GM21717 (cell line): ENCODE data around the gene LIN28A.
"Not testable (repeated sequence)": the region's sequence is repeated elsewhere in the genome, so short reads cannot be mapped to it uniquely, and the experiment has no call there.

Source experiments
- ATAC-seq: cut with Tn5 transposase; IDR thresholded peaks from one replicate; pipeline ENCODE4 v1.9.1; 2021; ENCODE audit warnings: mild to moderate bottlenecking, moderate library complexity; ENCODE audit not compliant: unreplicated experiment

LIN28A gene, protein sequence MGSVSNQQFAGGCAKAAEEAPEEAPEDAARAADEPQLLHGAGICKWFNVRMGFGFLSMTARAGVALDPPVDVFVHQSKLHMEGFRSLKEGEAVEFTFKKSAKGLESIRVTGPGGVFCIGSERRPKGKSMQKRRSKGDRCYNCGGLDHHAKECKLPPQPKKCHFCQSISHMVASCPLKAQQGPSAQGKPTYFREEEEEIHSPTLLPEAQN

DNA sequence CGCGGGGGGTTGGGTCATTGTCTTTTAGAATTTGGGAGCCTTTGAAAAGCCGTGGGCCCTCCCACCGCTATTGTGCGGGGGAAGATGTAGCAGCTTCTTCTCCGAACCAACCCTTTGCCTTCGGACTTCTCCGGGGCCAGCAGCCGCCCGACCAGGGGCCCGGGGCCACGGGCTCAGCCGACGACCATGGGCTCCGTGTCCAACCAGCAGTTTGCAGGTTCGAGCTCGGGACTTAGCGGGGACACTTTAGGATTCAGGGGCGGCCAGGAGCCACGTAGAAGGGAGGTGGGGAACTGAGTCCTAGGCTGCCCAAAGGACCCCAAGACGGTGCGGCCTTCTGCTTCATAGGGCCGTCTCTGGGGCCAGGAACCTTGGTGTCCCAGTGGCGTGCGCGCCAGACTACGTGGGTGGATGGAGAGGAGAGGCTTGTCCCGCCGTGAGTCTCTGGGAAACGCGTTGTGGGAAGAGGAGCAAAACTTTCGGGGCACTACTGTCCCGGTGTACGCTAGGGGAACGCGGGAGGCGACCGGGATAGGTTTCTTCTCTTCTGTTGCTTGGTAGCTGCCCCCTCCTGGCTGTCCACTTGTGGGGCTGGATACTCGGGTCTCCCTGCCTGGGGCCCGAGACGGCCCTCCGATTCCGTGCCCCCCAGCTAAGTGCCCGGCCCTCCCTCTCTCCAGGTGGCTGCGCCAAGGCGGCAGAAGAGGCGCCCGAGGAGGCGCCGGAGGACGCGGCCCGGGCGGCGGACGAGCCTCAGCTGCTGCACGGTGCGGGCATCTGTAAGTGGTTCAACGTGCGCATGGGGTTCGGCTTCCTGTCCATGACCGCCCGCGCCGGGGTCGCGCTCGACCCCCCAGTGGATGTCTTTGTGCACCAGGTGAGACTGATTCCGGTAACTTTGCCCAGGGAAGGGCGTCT is at the start of gene LIN28A:
LIN28A (plus strand) TSS at position 112 of the 918 bp plus-strand sequence; CDS start at position 187, 75 bp downstream.
- ATAC-seq = no peak

DNA sequence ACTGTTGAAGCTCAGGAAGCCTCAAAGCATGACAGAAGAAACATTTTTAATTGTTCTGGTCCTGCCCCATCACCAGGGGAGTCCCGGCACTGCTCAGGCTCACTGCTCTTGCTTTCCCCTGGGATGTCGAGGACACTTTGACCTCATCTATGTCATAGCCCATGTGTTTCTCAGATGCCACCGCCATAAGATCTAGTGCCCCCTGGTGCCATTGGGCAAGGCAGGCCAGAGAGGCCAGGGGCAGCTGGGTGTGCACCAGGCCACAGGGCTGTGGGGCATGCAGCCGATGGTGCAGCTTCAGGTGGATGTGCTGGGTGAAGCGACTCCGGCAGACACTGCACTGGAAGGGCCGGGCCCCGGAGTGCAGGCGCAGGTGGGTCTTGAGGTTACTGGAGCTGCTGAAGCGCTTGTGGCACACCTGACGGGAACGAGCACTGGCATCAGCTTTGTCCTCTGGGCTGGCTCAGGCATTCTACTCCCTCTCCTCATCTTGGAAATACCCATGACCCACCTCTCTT is 49.0 kb upstream of the LIN28A start:
- no peak for ATAC-seq

DNA sequence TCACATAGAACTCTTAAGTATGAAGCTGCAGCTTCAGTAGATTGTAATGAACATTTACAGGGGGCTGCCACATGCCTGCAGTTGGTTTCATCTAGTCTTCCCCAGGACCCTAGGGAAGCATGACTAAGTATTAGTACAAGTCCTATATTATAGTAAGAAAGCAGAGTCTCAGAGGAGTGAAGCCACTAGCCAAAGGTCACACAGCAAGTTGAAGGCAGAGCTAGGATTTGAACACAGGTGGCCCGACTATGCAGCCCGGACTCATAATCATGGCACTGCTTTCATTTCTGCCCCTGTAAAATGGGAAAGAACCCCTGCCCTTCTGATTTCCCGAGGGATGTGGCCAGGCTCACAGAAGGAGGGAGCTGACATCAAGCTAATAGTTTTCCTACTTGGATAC is 48.3 kb upstream of the LIN28A start:
- ATAC-seq = no peak

DNA sequence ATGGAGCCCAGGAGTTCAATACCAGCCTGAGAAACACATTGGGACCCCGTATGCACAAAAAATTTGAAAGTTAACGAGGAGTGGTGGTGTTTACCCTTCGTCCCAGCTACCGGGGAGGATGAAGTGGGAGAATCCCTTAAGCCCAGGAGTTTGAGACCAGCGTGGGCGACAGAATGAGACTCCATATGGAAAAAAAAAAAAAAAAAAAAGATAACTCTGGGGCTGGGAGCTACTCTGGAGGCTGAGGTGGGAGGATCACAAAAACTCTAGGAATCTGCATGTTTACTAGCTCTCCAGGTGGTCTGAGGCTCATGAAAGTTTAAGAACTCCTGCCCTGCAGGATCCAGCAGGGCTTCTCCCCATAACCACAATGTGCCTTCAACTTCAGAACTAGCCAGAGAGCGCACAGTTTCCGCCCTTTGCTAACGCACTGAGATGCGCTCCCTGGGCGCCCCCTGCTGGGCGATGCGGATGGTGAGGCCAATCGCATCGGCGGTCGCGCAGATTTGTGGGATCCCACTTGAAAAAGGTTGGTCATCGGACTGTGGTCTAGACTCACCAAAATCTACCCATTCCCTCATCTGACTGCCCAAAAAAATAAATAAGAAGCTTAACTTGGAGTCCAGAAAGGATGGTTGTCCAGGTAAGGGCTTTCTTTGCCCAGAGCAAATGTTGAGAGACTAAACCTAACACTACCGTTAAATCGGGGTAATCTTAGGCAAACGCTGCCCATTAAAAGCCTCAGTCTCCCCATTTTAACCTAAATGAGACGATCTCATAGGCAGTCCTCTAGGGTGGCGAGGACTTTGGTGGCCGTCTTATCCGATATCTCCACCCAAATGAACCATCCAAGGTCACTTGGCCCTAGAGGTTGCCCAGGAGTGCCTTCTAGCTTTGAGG is 46.8 kb upstream of the LIN28A start:
- ATAC-seq = no peak

DNA sequence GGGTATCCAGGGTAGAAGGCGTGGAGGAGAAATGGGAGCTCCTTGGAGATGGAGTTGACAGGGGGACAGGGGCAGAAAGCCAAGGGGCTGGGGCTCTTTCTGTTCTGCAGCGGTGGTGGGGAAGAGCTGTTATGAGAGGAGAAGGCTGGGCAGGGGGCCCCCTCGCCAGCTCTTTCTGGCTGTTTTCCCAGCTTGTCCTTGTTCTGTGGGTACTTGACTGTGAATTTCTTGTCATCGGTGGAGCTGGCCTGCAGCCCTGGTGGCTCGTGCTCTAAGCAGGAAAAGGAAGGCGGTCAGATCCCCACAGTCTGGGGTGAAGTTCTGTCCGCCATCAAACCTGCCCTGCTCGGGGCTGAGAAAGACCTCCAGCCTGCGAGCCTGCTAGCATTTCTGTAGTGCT is 45.7 kb upstream of the LIN28A start:
- no peak for ATAC-seq

DNA sequence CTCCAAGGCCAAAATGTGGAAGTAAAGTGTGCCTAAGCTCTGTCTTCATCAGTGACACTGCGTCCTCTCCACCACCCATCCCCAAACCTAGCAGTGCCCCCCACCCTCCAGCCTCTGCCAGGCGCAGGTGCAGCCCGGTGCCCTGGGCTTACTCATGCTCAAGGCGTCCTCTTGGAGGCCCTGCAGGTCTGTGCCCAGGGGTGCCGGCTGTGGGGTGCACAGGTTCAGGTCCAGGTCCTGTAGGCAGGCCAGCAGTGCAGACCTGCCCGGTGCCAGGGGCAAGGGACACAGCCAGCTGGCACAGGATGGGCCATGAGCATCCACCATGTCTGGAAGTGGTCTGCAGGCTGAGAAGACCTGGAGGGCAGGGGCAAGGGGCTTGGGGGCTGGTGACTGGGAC is 43.2 kb upstream of the LIN28A start:
- ATAC-seq = no peak

DNA sequence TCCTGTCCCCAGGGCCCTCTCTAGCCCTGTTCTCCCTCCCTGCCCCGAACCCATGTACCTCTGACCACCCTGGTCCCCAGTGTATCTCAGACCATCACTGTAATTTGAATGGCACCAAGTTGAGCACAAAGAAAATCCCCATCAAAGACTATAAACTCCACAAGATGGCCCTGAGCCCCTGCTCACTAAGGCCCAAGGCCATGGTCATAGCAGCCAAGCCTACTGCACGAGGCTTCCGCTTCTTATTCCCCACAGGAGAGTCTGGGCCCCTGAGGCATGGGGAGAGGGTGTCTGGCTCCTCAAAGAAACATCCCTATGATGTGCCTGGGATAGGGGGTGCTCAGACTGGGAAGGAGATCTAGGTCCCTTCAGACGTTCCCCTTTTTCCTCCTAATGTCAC is 42.6 kb upstream of the LIN28A start:
- ATAC-seq = no peak

DNA sequence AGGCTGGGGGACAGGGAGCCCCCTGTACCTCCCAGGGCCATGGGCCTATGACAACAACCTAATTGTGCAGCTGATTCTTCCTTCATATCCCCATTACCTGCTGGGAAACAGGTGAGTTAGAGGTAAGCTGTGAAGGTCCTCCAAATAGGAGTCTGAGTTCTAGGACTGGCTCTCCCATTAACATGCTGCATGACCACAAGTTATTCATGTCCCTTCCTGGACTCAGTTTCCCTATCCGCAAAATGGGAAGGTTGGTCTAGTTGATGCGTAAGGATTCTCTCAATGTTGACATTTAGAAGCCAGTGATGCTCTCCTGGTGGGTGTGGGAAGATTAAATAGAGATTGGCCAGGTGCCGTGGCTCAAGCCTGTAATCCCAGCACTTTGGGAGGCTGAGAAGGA is 42.1 kb upstream of the LIN28A start:
- no peak for ATAC-seq

DNA sequence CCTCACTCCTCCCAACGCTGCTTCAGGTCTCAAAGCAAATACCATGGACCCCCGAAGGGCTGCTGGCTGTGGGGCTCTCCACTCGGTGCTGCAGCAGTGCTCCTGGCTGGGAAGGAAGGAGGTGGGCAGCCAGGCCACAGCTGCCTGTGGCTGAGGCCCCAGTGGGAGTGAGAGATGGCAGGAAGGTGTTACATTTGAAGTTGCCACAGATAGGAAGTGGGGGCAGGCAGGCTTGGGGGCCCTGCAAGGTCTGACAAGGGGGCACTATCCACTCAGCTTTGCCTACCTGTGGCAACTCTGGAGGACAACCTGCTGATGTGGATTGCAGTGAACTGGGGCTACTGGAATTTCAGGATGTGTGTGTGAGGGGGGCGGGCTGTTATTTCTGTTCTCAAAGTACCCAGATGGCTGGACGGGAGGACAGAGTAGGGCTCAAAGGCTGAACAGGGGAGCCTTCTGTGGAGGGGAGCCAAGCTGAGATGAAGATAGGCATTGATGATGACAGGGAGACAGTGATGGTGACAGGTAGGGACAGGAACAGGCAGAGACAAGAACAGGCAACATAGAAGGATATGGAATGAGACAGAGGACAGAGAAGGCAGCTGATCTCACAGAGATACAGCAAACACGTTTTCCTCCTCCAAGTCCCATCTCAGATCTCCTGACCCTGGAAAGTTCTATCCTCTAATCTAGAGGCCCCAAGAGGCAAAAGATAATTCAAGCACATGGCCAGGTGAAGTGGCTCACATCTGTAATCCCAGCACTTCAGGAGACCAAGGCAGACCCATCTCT is 39.8 kb upstream of the LIN28A start:
- no peak for ATAC-seq

DNA sequence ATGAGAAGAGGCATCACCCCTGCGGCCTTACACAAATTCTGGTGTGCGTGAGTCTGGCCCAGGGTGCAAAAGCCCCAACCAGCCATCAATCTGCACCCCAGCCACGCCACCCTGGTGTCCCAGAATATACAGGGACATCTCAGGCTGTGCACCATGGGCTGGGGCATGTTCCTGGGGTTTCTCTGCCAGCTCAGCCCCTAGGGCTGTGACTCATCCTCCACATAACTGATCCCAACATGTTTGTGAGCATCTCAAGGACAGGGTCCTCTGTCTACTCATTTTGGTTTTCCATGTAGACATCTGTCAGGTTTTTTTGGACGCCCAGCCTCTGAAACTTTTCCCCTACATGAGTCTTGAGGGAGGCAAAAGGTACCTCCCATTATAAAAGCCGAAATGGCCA is 38.6 kb upstream of the LIN28A start:
- ATAC-seq = no peak

DNA sequence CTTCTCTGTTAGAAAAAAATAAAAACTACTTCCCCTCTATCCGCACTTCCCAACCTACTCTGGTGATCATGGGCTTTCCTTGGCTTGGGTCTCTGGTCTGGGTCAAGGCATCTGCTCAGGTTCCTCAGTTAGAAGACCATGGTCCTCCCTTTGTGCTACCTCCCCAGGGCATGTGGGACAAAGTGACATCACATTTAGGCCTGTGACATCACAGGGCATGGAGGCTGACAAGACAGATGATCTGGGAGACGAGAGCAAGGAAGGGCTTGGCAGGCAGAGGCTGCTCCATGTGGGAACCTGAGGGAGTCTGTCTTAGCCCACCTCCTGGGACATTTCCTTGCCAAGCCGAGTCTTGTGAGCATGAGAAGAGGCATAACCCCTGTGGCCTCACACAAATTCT is 38.0 kb upstream of the LIN28A start, which contains the start of gene ZNF683:
ZNF683 (minus strand) TSS at position 140 of the 400 bp plus-strand sequence. CDS start 4,179 bp downstream, outside the sequence.
- not testable (repeated sequence) for ATAC-seq

DNA sequence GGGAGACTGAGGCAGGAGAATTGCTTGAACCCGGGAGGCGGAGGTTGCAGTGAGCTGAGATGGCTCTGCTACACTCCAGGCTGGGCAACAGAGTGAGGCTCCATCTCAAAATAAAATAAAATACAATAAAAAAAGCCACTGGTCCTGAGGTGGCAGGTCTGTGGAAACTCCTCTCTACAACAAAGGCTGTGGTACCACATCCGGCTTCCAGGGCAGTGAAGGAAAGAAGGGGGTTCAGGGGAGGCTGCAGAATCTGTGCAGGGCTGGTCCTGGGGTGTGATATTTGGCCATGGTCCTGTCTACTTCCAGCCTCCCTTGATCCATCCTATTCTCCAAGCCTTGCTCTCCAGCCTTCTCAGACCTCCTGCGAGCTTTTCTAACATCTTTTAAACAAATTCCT is 37.3 kb upstream of the LIN28A start:
- ATAC-seq = no peak

DNA sequence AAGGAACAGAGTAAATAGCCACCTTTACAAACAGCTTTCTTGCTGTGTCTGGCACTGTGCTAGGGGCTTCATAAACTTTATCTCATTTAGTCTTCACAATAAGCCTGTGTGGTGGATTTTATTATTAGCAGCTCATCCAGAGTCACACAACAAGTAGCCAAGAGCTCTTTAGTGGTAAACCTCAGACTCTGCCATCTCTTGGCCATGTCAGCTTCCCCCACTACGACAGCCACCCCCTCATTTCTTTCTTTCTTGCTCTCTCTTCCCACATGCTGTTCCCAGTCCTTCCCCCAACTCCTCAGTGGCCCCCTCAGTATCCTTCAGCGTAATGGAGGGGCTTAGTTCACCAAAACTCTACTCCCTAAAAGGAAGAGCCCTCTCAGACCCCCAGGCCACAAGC is 36.8 kb upstream of the LIN28A start:
- no peak for ATAC-seq

DNA sequence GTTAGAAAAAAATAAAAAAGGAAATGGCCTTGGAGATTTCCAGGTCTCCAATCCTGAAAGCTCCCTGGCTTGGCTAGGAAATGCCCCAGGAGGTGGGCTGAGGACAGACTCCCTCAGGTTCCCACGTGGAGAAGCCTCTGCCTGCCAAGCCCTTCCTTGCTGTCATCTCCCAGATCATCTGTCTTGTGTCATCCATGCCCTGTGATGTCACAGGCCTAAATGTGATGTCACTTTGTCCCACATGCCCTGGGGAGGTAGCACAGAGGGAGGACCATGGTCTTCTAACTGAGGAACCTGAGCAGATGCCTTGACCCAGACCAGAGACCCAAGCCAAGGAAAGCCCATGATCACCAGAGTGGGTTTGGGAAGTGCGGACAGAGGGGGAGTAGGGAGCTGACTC is 36.3 kb upstream of the LIN28A start:
- ATAC-seq = not testable (repeated sequence)

DNA sequence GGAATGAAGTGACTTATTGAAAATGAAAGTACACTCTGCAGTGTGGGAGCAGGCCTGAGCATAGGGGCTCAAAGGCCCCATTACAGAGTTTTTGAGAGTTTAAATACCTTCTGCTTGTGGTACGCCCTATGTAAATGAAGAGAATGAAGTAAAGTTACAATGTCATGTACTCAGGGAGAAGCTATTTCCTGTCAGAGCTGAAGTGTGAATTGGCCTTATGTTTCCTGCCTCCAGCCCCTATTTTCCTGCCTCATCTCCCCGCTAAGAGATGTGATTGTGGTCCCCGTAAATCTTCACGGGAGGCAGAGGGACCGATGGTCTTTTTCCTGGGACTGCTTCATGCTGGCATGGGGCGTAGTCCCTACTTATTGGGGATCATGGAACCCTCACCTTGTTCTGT is 35.5 kb upstream of the LIN28A start:
- ATAC-seq = no peak

DNA sequence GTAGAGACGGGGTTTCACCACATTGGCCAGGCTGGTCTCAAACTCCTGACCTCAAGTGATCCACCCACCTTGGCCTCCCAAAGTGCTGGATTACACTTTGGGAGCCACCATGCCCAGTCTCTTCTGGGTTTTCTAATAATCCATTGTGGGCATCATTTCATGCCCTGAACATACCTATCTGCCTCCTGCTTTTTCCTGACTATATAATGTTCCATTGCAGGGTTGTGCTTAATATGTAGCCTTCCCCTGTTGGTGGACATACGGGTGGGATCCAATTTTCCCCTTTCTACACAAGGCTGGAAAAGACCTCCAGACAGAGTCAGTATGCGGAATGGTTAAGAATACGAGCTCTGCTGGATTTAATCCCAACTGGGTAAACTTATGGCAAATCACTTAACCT is 34.6 kb upstream of the LIN28A start:
- ATAC-seq = no peak

DNA sequence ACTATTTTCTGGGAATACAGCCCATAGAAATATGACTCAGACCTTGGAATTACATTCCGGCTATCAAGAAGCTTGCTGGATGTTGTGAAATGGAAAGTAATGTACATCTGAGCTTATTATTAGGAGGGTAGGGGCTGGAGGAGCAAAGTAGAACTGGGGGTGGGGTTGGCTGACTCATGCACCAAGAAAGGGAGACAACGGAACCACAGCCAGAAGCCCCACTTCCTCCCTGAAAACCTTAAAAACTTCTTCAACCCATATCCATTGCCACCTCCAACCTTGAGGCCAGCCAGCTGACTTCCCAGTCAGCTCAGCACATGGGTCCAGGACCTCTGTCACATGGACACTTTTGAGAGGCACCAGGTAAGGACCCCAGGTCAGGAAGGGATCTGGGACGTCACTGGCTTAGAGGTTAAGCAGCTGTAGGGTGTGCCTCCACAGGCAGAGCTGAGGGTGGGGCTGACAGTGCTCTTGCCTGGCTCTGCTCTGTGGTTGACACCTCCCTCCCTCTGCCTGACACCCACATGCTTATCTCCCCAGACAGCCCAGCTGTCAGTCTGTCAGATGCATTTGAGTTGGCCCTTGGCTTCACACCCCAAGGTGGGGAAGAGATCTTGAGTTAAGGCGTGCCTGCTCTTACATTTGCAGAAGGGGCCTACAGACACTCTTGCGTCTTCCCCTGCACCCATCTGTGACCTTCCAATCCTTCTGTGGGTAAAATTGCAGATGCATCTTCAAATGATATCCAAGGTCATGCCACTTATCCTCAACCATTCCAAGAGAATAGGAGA is 32.3 kb upstream of the LIN28A start:
- peak; percentile 78 for ATAC-seq

DNA sequence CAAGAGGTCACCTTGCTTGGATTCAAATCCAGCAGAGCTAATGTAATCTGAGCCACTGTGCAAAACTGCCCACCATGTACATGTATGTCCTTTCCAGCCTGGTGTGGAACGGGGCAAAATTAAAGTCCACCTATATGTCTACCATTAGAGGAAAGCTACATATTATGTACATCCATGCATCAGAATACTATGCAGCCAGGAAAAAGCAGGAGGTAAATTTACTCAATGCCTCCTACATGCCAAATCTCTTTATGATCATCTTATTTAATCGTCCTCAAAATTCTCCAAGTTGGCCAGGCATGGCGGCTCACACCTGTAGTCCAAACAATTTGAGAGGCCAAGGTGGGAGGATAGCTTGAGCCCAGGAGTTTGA is 31.8 kb upstream of the LIN28A start:
- no peak for ATAC-seq

DNA sequence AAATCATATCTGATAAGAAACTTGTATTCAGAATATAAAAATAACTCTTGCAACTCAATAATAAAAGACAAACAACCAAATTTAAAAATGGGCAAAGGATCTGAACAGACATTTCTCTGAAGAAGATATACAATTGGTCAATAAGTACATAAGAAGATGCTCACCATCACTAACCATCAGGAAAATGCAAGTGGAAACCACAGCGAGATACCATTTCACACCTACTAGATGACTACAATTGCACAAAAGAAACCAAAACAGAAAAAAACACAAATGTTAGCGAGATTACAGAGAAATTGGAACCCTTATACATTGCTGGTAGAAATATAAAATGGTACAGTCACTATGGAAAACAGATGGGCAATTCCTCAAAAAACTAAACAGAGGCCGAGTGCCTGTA is 26.5 kb upstream of the LIN28A start:
- ATAC-seq = no peak
